ENCODE results near the gene TBCA.

- TF ChIP-seq CTCF (conservative IDR thresholded peaks at IDR 0.05; ENCODE audit: low read length), result no peak
- no peak for TF ChIP-seq EZH2phosphoT487 (IDR thresholded peaks at IDR 0.05; ENCODE audit: borderline replicate concordance, low read depth, low read length)
Observed at GRCh38 chr5:77651343-77651742, 124.8 kb downstream of the TBCA start.
